ENCODE data around the gene SVIL. TPM values are rescaled to one million over a fixed set of nuclear protein-coding genes. Genes with fewer than 3 reads are reported as not detected.

The SVIL gene
- total RNA-seq, 1 donor from 2014 or later, result 72.1 TPM

GRCh38 chr10:29473087-29473356, 161.7 kb downstream of the SVIL start:
- no peaks in the 10 kb centered on the region for H3K27me3 ChIP-seq (ENCODE audit: control insufficient read depth, insufficient read depth, low read length)
- no peak for DNase-seq (ENCODE audit: low read depth)
- H3K4me3 ChIP-seq (ENCODE audit: low read depth, low read length), result no peak overlapping the region
- H3K36me3 ChIP-seq (ENCODE audit: control insufficient read depth, insufficient read depth, low read length), result peaks cover 6% of the 10 kb centered on the region
- no peak for TF ChIP-seq CTCF (IDR thresholded peaks at IDR 0.05; ENCODE audit: insufficient read depth, low read length, poor library complexity, severe bottlenecking)

GRCh38 chr10:29472301-29473086, 162.3 kb downstream of the SVIL start:
- DNase-seq (ENCODE audit: low read depth), result no peak
- Histone ChIP-seq H3K4me3 (ENCODE audit: low read depth, low read length) (no peak overlapping the region), H3K27me3 (ENCODE audit: control insufficient read depth, insufficient read depth, low read length) (no peaks in the 10 kb centered on the region), H3K36me3 (ENCODE audit: control insufficient read depth, insufficient read depth, low read length) (peaks cover 6% of the 10 kb centered on the region)
- TF ChIP-seq CTCF (IDR thresholded peaks at IDR 0.05; ENCODE audit: insufficient read depth, low read length, poor library complexity, severe bottlenecking), result no peak

- H3K36me3 ChIP-seq (ENCODE audit: control insufficient read depth, insufficient read depth, low read length), result peaks cover 5% of the 10 kb centered on the region
- peak; percentile 51 for DNase-seq (ENCODE audit: low read depth)
Observed at GRCh38 chr10:29471544-29471859, 163.3 kb downstream of the SVIL start.

GRCh38 chr10:29470843-29471543, 163.8 kb downstream of the SVIL start:
- Histone ChIP-seq H3K4me3 (ENCODE audit: low read depth, low read length) (no peak overlapping the region), H3K36me3 (ENCODE audit: control insufficient read depth, insufficient read depth, low read length) (peaks cover 5% of the 10 kb centered on the region), H3K27me3 (ENCODE audit: control insufficient read depth, insufficient read depth, low read length) (no peaks in the 10 kb centered on the region)
- no peak for TF ChIP-seq CTCF (IDR thresholded peaks at IDR 0.05; ENCODE audit: insufficient read depth, low read length, poor library complexity, severe bottlenecking)
- no peak for DNase-seq (ENCODE audit: low read depth)

More at GRCh38 chr10:29471544-29471859, 163.3 kb downstream of the SVIL start:
- no peak overlapping the region for H3K4me3 ChIP-seq (ENCODE audit: low read depth, low read length)
- H3K27me3 ChIP-seq (ENCODE audit: control insufficient read depth, insufficient read depth, low read length), result no peaks in the 10 kb centered on the region
- no peak for TF ChIP-seq CTCF (IDR thresholded peaks at IDR 0.05; ENCODE audit: insufficient read depth, low read length, poor library complexity, severe bottlenecking)

GRCh38 chr10:29470355-29470705, 164.4 kb downstream of the SVIL start:
- no peak for DNase-seq (ENCODE audit: low read depth)
- no peak overlapping the region for H3K4me3 ChIP-seq (ENCODE audit: low read depth, low read length)
- TF ChIP-seq CTCF (IDR thresholded peaks at IDR 0.05; ENCODE audit: insufficient read depth, low read length, poor library complexity, severe bottlenecking), result peak; percentile 58
- no peaks in the 10 kb centered on the region for H3K27me3 ChIP-seq (ENCODE audit: control insufficient read depth, insufficient read depth, low read length)
- peaks cover 5% of the 10 kb centered on the region for H3K36me3 ChIP-seq (ENCODE audit: control insufficient read depth, insufficient read depth, low read length)
